Hepatocyte (in vitro differentiated cells): ENCODE results near the gene AHNAK. TPM values are rescaled to one million over a fixed set of nuclear protein-coding genes. Genes with fewer than 3 reads are reported as not detected.

Experiments used
- DNase-seq: peaks from one replicate; pipeline ENCODE4 v3.0.0-alpha.2; 2016; ENCODE audit warnings: low spot score
- H2AFZ ChIP-seq: fragments of 200-600 bp; sonication (generic); 2 replicates; pipeline ENCODE4 v1.6.0; 2016; ENCODE audit warnings: antibody characterized with exemption, mild to moderate bottlenecking
- H3K27ac ChIP-seq: fragments of 200-600 bp; sonication (generic); 2 replicates; pipeline ENCODE4 v1.5.1; 2016; ENCODE audit warnings: mild to moderate bottlenecking
- H3K27me3 ChIP-seq: fragments of 200-600 bp; sonication (generic); 2 replicates; pipeline ENCODE4 v1.6.1; 2016
- H3K36me3 ChIP-seq: fragments of 200-600 bp; sonication (generic); replicated peaks from 2 replicates; pipeline ENCODE4 v1.5.1; 2016; ENCODE audit warnings: low read depth; ENCODE audit not compliant: insufficient read depth
- H3K4me1 ChIP-seq: fragments of 200-600 bp; sonication (generic); 2 replicates; pipeline ENCODE4 v1.5.1; 2016; ENCODE audit warnings: mild to moderate bottlenecking, moderate library complexity; ENCODE audit not compliant: insufficient read depth
- H3K4me2 ChIP-seq: fragments of 200-600 bp; sonication (generic); 2 replicates; pipeline ENCODE4 v1.6.0; 2016
- H3K4me3 ChIP-seq: fragments of 200-600 bp; sonication (generic); 2 replicates; pipeline ENCODE4 v1.5.1; 2016; ENCODE audit warnings: mild to moderate bottlenecking
- H3K79me2 ChIP-seq: fragments of 200-600 bp; sonication (generic); 2 replicates; pipeline ENCODE4 v1.6.0; 2017; ENCODE audit warnings: mild to moderate bottlenecking
- H3K9me2 ChIP-seq: fragments of 200-600 bp; sonication (generic); replicated peaks from 2 replicates; pipeline ENCODE4 v1.6.0; 2017; ENCODE audit warnings: mild to moderate bottlenecking; ENCODE audit not compliant: insufficient read depth
- H3K9me3 ChIP-seq: fragments of 200-600 bp; sonication (generic); 2 replicates; pipeline ENCODE4 v1.5.1; 2016; ENCODE audit warnings: low read depth, mild to moderate bottlenecking
- H4K20me1 ChIP-seq: fragments of 200-600 bp; sonication (generic); 2 replicates; pipeline ENCODE4 v1.6.0; 2016; ENCODE audit warnings: mild to moderate bottlenecking; ENCODE audit not compliant: insufficient read depth, poor library complexity, severe bottlenecking
- CTCF ChIP-seq: fragments of 200-600 bp; sonication (generic); IDR thresholded peaks from 2 replicates; pipeline ENCODE4 v1.5.1; 2016; ENCODE audit warnings: antibody characterized with exemption, mild to moderate bottlenecking; ENCODE audit not compliant: poor library complexity
- EZH2 ChIP-seq: fragments of 200-600 bp; sonication (generic); IDR thresholded peaks from 2 replicates; pipeline ENCODE4 v1.6.1; 2016; ENCODE audit warnings: antibody characterized with exemption, mild to moderate bottlenecking, borderline replicate concordance
- EZH2phosphoT487 ChIP-seq: fragments of 200-600 bp; sonication (generic); IDR thresholded peaks from one replicate; pipeline ENCODE4 v1.6.1; 2018; ENCODE audit warnings: antibody characterized with exemption, mild to moderate bottlenecking, low read depth, moderate library complexity; ENCODE audit not compliant: unreplicated experiment, severe bottlenecking
- WGBS: methylation state at CpG from one replicate; pipeline ENCODE4 v1.1.6; 2016; ENCODE audit warnings: low lambda C conversion rate; ENCODE audit errors: missing lambda C conversion rate; 5-methylcytosine and 5-hydroxymethylcytosine counted together
- polyA plus RNA-seq: library from polyadenylated mRNA; unstranded; fragments of >200 nt; fragmentation: Nextera tagmentation; extraction: Ambion mirVana; gene quantifications from 2 replicates; pipeline ENCODE4 v1.2.1, GENCODE V29; 2016
- total RNA-seq: library from RNA; depleted of rRNA; stranded (reverse); fragments of >200 nt; gene quantifications from 2 replicates; pipeline ENCODE4 v1.2.3, GENCODE V29; 2014

Gene AHNAK
- total and polyA plus RNA-seq, 2 experiments from 2014 or later = 47.6 to 237 TPM

- no peaks in the 10 kb centered on the region for H3K36me3 ChIP-seq
- H3K9me3 ChIP-seq = no peaks in the 10 kb centered on the region
- H2AFZ ChIP-seq = no peak overlapping the region
- H3K9me2 ChIP-seq = no peaks in the 10 kb centered on the region
- peaks cover 18% of the 10 kb centered on the region for H3K4me1 ChIP-seq
- no peak overlapping the region for H3K27ac ChIP-seq
- no peaks in the 10 kb centered on the region for H3K27me3 ChIP-seq
- peaks cover 17% of the 10 kb centered on the region for H3K79me2 ChIP-seq
- TF ChIP-seq EZH2 (no peak), CTCF (no peak), EZH2phosphoT487 (no peak)
- H3K4me3 ChIP-seq = no peak overlapping the region
- no peaks in the 10 kb centered on the region for H4K20me1 ChIP-seq
- DNase-seq = no peak
- no peak overlapping the region for H3K4me2 ChIP-seq
- 98% methylated on average over 2 of the region's 2 CpGs for WGBS
Observed at GRCh38 chr11:62579252-62579651, 32.6 kb upstream of the AHNAK start.

GRCh38 chr11:62578541-62578940 lies 31.9 kb upstream of the AHNAK start:
- Histone ChIP-seq H3K9me3 (no peaks in the 10 kb centered on the region), H3K27me3 (no peaks in the 10 kb centered on the region), H3K9me2 (no peaks in the 10 kb centered on the region), H4K20me1 (no peaks in the 10 kb centered on the region), H3K4me2 (no peak overlapping the region), H3K4me3 (no peak overlapping the region), H3K79me2 (peaks cover 18% of the 10 kb centered on the region), H3K36me3 (no peaks in the 10 kb centered on the region), H3K27ac (no peak overlapping the region), H2AFZ (no peak overlapping the region), H3K4me1 (peaks cover 18% of the 10 kb centered on the region)
- DNase-seq = no peak
- WGBS = 97% methylated on average over 11 of the region's 11 CpGs
- TF ChIP-seq CTCF (no peak), EZH2phosphoT487 (no peak), EZH2 (no peak)

DNA sequence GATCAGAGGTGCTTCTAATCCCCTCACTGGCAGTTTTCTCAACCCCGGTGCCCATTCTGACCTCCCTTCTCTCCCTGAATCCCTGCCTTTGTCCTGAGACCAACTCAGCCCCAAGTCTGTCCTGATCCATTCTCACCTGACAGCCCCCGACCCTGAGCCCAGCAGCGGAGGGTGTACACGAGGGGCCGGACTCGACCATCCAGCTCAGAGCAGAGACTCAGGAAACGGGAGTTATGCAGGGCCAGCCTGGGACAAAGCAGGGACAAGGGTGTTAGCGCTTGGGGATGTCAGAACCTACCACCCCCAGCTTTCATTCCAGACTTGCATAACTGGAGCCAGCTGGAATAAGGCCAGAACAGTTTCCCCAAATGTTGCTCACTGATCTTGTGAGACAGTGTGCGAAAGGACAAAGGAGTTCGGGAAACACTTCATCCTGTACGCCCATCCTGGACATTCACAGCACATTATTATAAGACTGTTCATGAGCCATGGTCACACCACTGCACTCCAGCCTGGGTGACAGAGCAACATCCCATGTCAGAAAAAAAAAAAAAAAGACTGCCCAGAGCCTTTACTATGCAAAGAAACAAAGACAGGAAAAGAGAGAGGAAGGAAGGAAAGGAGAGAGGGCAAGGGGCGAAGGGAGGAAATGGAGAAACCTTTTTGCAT lies 30.6 kb upstream of the AHNAK start:
- TF ChIP-seq EZH2 = no peak
- TF ChIP-seq EZH2phosphoT487 = no peak
- TF ChIP-seq CTCF = no peak
- H3K4me1 ChIP-seq = peaks cover 24% of the 10 kb centered on the region
- peaks cover 31% of the 10 kb centered on the region for H3K79me2 ChIP-seq
- peak overlapping the region; percentile 67 for H3K27ac ChIP-seq
- no peak for DNase-seq
- H3K9me3 ChIP-seq = no peaks in the 10 kb centered on the region
- 78% methylated on average over 12 of the region's 12 CpGs for WGBS
- no peak overlapping the region for H2AFZ ChIP-seq
- H3K27me3 ChIP-seq = no peaks in the 10 kb centered on the region
- peak overlapping the region; percentile 10 for H3K4me2 ChIP-seq
- no peaks in the 10 kb centered on the region for H3K9me2 ChIP-seq
- H3K4me3 ChIP-seq = no peak overlapping the region
- peaks cover 7% of the 10 kb centered on the region for H4K20me1 ChIP-seq
- H3K36me3 ChIP-seq = no peaks in the 10 kb centered on the region
